Measurements from ENCODE around the gene DKK1. TPM values are rescaled to one million over a fixed set of nuclear protein-coding genes. Genes with fewer than 3 reads are reported as not detected.

DKK1 gene
- total RNA-seq, 4 donors from 2014 or later, result 0.22 to 28.2 (median 1.9) TPM

DNA sequence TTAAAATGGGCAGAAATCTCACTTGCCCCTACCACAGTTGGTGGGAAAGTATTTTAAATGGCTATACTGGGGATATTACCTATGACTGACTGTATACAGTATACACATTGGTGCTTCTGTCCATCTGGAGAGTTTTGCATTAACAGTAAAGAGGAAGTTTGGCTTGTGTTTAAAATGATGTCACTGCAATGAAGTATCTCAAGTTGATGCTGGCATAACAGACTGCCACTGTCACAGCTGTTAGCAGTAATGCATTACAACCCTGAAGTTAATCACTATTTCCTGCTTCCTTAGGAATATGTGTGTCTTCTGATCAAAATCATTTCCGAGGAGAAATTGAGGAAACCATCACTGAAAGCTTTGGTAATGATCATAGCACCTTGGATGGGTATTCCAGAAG, 1.9 kb downstream of the DKK1 start:
- Histone ChIP-seq H3K27ac (no peak overlapping the region), H3K4me3 (no peak overlapping the region), H3K4me1 (peaks cover 0 to 25% (median 4%) of the 10 kb centered on the region in 4 donors), H3K27me3 (peaks cover 0 to 34% of the 10 kb centered on the region in 2 donors), H3K36me3 (no peaks in the 10 kb centered on the region), H3K9me3 (no peaks in the 10 kb centered on the region)
- DNase-seq (ENCODE audit: low spot score in 2 of 2), result no peak
- no peak for TF ChIP-seq POLR2A (IDR thresholded peaks at IDR 0.05)
- no peak for TF ChIP-seq EP300 (IDR thresholded peaks at IDR 0.05)
- 65 to 77% methylated on average over 1 of the region's 1 CpG for WGBS, 2 donors

DNA sequence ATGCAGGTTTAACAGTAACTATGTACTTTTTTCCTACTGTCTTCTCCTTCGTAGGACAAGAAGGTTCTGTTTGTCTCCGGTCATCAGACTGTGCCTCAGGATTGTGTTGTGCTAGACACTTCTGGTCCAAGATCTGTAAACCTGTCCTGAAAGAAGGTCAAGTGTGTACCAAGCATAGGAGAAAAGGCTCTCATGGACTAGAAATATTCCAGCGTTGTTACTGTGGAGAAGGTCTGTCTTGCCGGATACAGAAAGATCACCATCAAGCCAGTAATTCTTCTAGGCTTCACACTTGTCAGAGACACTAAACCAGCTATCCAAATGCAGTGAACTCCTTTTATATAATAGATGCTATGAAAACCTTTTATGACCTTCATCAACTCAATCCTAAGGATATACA, 2.4 kb downstream of the DKK1 start:
- no peak for TF ChIP-seq POLR2A (IDR thresholded peaks at IDR 0.05)
- TF ChIP-seq EP300 (IDR thresholded peaks at IDR 0.05), result no peak
- TF ChIP-seq, protein P1, sequence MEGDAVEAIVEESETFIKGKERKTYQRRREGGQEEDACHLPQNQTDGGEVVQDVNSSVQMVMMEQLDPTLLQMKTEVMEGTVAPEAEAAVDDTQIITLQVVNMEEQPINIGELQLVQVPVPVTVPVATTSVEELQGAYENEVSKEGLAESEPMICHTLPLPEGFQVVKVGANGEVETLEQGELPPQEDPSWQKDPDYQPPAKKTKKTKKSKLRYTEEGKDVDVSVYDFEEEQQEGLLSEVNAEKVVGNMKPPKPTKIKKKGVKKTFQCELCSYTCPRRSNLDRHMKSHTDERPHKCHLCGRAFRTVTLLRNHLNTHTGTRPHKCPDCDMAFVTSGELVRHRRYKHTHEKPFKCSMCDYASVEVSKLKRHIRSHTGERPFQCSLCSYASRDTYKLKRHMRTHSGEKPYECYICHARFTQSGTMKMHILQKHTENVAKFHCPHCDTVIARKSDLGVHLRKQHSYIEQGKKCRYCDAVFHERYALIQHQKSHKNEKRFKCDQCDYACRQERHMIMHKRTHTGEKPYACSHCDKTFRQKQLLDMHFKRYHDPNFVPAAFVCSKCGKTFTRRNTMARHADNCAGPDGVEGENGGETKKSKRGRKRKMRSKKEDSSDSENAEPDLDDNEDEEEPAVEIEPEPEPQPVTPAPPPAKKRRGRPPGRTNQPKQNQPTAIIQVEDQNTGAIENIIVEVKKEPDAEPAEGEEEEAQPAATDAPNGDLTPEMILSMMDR (IDR thresholded peaks at IDR 0.05), result no peak
- H3K9me3 ChIP-seq, result no peaks in the 10 kb centered on the region
- H3K27me3 ChIP-seq, result peaks cover 0 to 33% of the 10 kb centered on the region in 2 donors
- 87 to 93% methylated on average over 4 of the region's 4 CpGs for WGBS, 2 donors
- H3K27ac ChIP-seq, result no peak overlapping the region
- H3K36me3 ChIP-seq, result no peaks in the 10 kb centered on the region
- DNase-seq (ENCODE audit: low spot score in 2 of 2), result no peak
- H3K4me1 ChIP-seq, result peaks cover 0 to 25% (median 4%) of the 10 kb centered on the region in 4 donors
- H3K4me3 ChIP-seq, result no peak overlapping the region

DNA sequence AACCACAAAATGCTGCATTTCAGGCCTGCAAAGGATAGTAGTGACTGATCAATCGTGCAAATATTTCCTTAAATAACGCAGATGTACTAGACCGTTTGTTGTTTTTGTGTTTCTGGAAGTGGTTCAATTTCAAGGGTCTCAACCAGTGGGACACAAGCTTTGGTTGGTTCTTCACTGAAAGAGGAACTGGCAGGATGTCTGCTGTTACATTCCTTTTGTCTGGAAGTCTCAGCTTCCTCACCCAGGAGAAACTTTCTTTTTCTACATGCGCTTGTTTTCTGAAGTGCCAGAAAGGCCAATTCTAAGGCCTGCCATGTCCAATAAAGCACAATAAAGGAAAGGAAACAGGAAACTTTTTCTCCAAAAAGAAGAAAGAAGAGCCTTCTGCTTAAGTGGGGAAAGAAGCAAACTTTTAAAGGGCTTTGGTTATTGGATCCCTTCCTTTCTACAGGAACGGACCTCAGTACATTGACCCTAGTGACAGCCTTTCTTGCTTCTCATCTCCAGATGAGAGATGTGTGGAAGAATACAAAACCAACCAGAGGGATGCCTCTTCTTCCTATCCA, 4.1 kb downstream of the DKK1 start:
- Histone ChIP-seq H3K36me3 (no peaks in the 10 kb centered on the region), H3K27ac (no peak overlapping the region), H3K4me3 (no peak overlapping the region), H3K4me1 (peaks cover 0 to 19% (median 2%) of the 10 kb centered on the region in 4 donors), H3K27me3 (peaks cover 0 to 16% of the 10 kb centered on the region in 2 donors), H3K9me3 (no peaks in the 10 kb centered on the region)
- 70 to 71% methylated on average over 5 of the region's 5 CpGs for WGBS, 2 donors
- no peak for TF ChIP-seq POLR2A (IDR thresholded peaks at IDR 0.05)
- TF ChIP-seq EP300 (IDR thresholded peaks at IDR 0.05), result no peak
- TF ChIP-seq, protein P1 (IDR thresholded peaks at IDR 0.05), result no peak
- no peak for DNase-seq (ENCODE audit: low spot score in 2 of 2)

DNA sequence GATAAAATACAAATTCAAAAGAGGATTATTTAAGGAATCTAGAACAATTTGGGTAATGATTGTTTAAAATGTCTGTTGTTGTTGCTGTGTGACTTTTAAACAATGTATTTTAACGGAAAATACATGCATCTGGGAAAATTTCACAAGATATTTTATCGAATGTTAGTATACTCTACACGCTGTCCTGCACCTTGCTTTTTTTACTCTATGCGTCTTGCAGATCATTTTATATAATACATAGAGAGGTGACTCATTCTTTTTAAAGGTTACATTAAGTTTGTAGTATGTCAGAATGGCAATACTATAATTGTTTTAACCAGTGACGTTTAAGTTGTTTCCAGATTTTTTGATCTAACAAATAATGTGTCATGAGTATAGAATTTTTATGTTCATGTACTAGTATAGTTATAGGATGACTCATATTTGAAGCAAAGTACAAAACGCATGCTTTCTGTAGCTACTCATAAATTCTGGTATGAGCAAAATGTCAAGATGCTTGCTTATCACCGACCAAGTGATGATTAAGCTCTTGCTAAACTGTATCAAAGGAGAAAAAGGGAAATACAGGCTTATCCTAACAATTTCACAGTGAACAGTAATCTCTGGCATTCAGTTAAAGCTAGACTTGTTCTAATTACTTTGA, 4.9 kb downstream of the DKK1 start:
- 69 to 73% methylated on average over 7 of the region's 7 CpGs for WGBS, 2 donors
- DNase-seq (ENCODE audit: low spot score in 2 of 2), result no peak
- Histone ChIP-seq H3K36me3 (no peaks in the 10 kb centered on the region), H3K27ac (no peak overlapping the region), H3K27me3 (peaks cover 0 to 9% of the 10 kb centered on the region in 2 donors), H3K4me1 (peaks cover 0 to 12% (median 0%) of the 10 kb centered on the region in 4 donors), H3K9me3 (no peaks in the 10 kb centered on the region), H3K4me3 (no peak overlapping the region)
- no peak for TF ChIP-seq POLR2A (IDR thresholded peaks at IDR 0.05)
- no peak for TF ChIP-seq EP300 (IDR thresholded peaks at IDR 0.05)
- TF ChIP-seq, protein P1 (IDR thresholded peaks at IDR 0.05), result no peak

DNA sequence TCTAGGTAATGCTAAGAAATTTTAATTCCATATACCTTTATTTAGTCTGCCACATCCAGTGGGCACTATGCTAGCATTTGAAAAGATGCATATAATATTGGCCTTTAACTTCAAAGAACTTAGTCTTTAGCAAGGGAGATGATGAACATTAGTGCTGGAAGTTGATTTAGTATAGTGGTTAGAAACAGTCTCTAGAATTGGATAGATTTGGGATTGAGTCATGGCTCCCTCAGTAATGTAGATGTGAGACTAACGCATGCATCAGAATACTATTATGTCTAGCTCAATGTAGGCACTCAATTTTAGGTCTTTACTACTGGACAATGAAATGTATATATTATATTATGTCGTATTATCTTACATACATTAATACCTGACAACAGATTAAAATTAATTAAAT, 5.8 kb downstream of the DKK1 start:
- Histone ChIP-seq H3K27ac (no peak overlapping the region), H3K4me3 (no peak overlapping the region), H3K4me1 (peaks cover 0 to 2% (median 0%) of the 10 kb centered on the region in 4 donors), H3K9me3 (no peaks in the 10 kb centered on the region), H3K36me3 (no peaks in the 10 kb centered on the region), H3K27me3 (no peaks in the 10 kb centered on the region)
- DNase-seq (ENCODE audit: low spot score in 2 of 2), result no peak
- 75 to 98% methylated on average over 2 of the region's 2 CpGs for WGBS, 2 donors
- TF ChIP-seq EP300 (IDR thresholded peaks at IDR 0.05), result no peak
- TF ChIP-seq, protein P1 (IDR thresholded peaks at IDR 0.05), result no peak
- no peak for TF ChIP-seq POLR2A (IDR thresholded peaks at IDR 0.05)

All from tibial nerve (tissue), 4 donors.